ENCODE data around the gene GPR15LG.

The GPR15LG gene

GRCh38 chr10:84194424-84195043 lies 20.9 kb downstream of the GPR15LG start, which contains the start of gene CDHR1:
CDHR1 (plus strand) TSS chr10:84194537; CDS start chr10:84194761, 224 bp downstream.
- peak; percentile 17 for DNase-seq

- DNase-seq, result no peak
Measured at GRCh38 chr10:84195044-84195830, 21.6 kb downstream of the GPR15LG start.

- DNase-seq, result no peak
Measured at GRCh38 chr10:84196083-84196482, 22.5 kb downstream of the GPR15LG start.

- no peak for DNase-seq
Measured at GRCh38 chr10:84196941-84197340, 23.3 kb downstream of the GPR15LG start.

GRCh38 chr10:84197643-84198042 lies 24.0 kb downstream of the GPR15LG start:
- DNase-seq, result no peak

GRCh38 chr10:84198206-84198915 lies 24.8 kb downstream of the GPR15LG start:
- DNase-seq, result no peak

GRCh38 chr10:84200537-84201243 lies 27.1 kb downstream of the GPR15LG start:
- DNase-seq, result no peak

GRCh38 chr10:84201244-84201606 lies 27.6 kb downstream of the GPR15LG start:
- no peak for DNase-seq

- DNase-seq, result no peak
Measured at GRCh38 chr10:84201682-84202081, 28.1 kb downstream of the GPR15LG start.

- no peak for DNase-seq
Measured at GRCh38 chr10:84202349-84202748, 28.7 kb downstream of the GPR15LG start.

GRCh38 chr10:84204122-84204521 lies 30.5 kb downstream of the GPR15LG start:
- DNase-seq, result no peak

- DNase-seq, result no peak
Measured at GRCh38 chr10:84204610-84205009, 31.0 kb downstream of the GPR15LG start.

GRCh38 chr10:84205049-84205852 lies 31.6 kb downstream of the GPR15LG start:
- DNase-seq, result peak; percentile 47

- no peak for DNase-seq
Measured at GRCh38 chr10:84205853-84206525, 32.4 kb downstream of the GPR15LG start.

- DNase-seq, result no peak
Measured at GRCh38 chr10:84208023-84208422, 34.4 kb downstream of the GPR15LG start.

GRCh38 chr10:84211566-84211965 lies 38.0 kb downstream of the GPR15LG start:
- DNase-seq, result no peak

- DNase-seq, result no peak
Measured at GRCh38 chr10:84212014-84212413, 38.4 kb downstream of the GPR15LG start.

- no peak for DNase-seq
Measured at GRCh38 chr10:84213076-84213475, 39.5 kb downstream of the GPR15LG start.

GRCh38 chr10:84214046-84214572 lies 40.5 kb downstream of the GPR15LG start:
- no peak for DNase-seq

- no peak for DNase-seq
Measured at GRCh38 chr10:84214612-84215235, 41.1 kb downstream of the GPR15LG start.

GRCh38 chr10:84216834-84217233 lies 43.2 kb downstream of the GPR15LG start:
- no peak for DNase-seq

Measured in T-helper 9 cell (primary cell).